Neural cell (in vitro differentiated cells): ENCODE data around the gene CCDC74A. TPM values are rescaled to one million over a fixed set of nuclear protein-coding genes. Genes with fewer than 3 reads are reported as not detected.

Experiments
- H2AFZ ChIP-seq: fragments of 200-600, 300-800 bp; sonication (generic), shearing (Covaris generic); 2 replicates; pipeline ENCODE4 v1.6.0; 2014; ENCODE audit warnings: low read depth, mild to moderate bottlenecking, antibody characterized with exemption, low read length, moderate library complexity
- H3F3A ChIP-seq: fragments of 200-600 bp; shearing (Covaris generic); 2 replicates; pipeline ENCODE4 v1.6.1; 2016; ENCODE audit warnings: mild to moderate bottlenecking, moderate library complexity, mixed read lengths, antibody characterized with exemption, low read length; ENCODE audit not compliant: insufficient read depth, poor library complexity, severe bottlenecking
- H3K27ac ChIP-seq: fragments of 200-600, 300-800 bp; sonication (generic), shearing (Covaris generic); 2 replicates; pipeline ENCODE4 v1.5.1; 2014; ENCODE audit warnings: mild to moderate bottlenecking, low read length, moderate library complexity
- H3K27me3 ChIP-seq: fragments of 300-800, 200-600 bp; sonication (generic), shearing (Covaris generic); 2 replicates; pipeline ENCODE4 v1.6.0; 2014; ENCODE audit warnings: mild to moderate bottlenecking, low read depth, low read length, moderate library complexity; ENCODE audit not compliant: insufficient read depth
- H3K36me3 ChIP-seq: fragments of 300-800, 200-600 bp; sonication (generic), shearing (Covaris generic); 2 replicates; pipeline ENCODE4 v1.5.1; 2014; ENCODE audit warnings: mild to moderate bottlenecking, antibody characterized with exemption, low read length, moderate library complexity; ENCODE audit not compliant: insufficient read depth
- H3K4me2 ChIP-seq: fragments of 300-800, 200-600 bp; sonication (generic), shearing (Covaris generic); 2 replicates; pipeline ENCODE4 v1.6.0; 2014; ENCODE audit warnings: mild to moderate bottlenecking, low read length
- H3K4me3 ChIP-seq: fragments of 300-800, 200-600 bp; sonication (generic), shearing (Covaris generic); 2 replicates; pipeline ENCODE4 v1.5.1; 2014; ENCODE audit warnings: mild to moderate bottlenecking, low read length, moderate library complexity
- H3K79me2 ChIP-seq: fragments of 200-600 bp; shearing (Covaris generic); replicated peaks from 2 replicates; pipeline ENCODE4 v1.6.0; 2014; ENCODE audit warnings: mild to moderate bottlenecking, low read length, moderate library complexity; ENCODE audit not compliant: insufficient read depth
- H3K9ac ChIP-seq: fragments of 300-800, 200-600 bp; sonication (generic), shearing (Covaris generic); 2 replicates; pipeline ENCODE4 v1.6.1; 2016; ENCODE audit warnings: mild to moderate bottlenecking, low read length, mixed read lengths
- H3K9me2 ChIP-seq: fragments of 200-600 bp; shearing (Covaris generic); 2 replicates; pipeline ENCODE4 v1.6.1; 2016; ENCODE audit warnings: mild to moderate bottlenecking, low read length, mixed read lengths; ENCODE audit not compliant: insufficient read depth
- H3K9me3 ChIP-seq: fragments of 200-600, 300-800 bp; sonication (generic), shearing (Covaris generic); 2 replicates; pipeline ENCODE4 v1.6.1; 2016; ENCODE audit warnings: mild to moderate bottlenecking, mixed run types, low read length, moderate library complexity, mixed read lengths
- H4K20me1 ChIP-seq: fragments of 200-600 bp; shearing (Covaris generic); 2 replicates; pipeline ENCODE4 v1.6.1; 2016; ENCODE audit warnings: mild to moderate bottlenecking, mixed run types; ENCODE audit not compliant: insufficient read depth
- EZH2 ChIP-seq: fragments of 200-600, 300-800 bp; shearing (Covaris generic), sonication (generic); IDR thresholded peaks from 2 replicates; pipeline ENCODE4 v1.6.1; 2014; ENCODE audit warnings: antibody characterized with exemption, low read length, borderline replicate concordance, mild to moderate bottlenecking; ENCODE audit not compliant: insufficient read depth, poor library complexity, severe bottlenecking
- MXI1 ChIP-seq: fragments of 450-650 bp; conservative IDR thresholded peaks from 2 replicates; pipeline ENCODE4 v1.6.1; 2014; ENCODE audit warnings: antibody characterized with exemption, mild to moderate bottlenecking; ENCODE audit not compliant: poor library complexity, severe bottlenecking
- POLR2AphosphoS5 ChIP-seq: IDR thresholded peaks from 2 replicates; pipeline ENCODE4 v1.6.1; 2012
- RAD21 ChIP-seq: fragments of 450-650 bp; conservative IDR thresholded peaks from 2 replicates; pipeline ENCODE4 v1.6.1; 2014; ENCODE audit warnings: antibody characterized with exemption, mild to moderate bottlenecking, moderate library complexity
- SMC3 ChIP-seq: fragments of 450-650 bp; conservative IDR thresholded peaks from 2 replicates; pipeline ENCODE4 v1.6.1; 2014; ENCODE audit warnings: antibody characterized with exemption, mild to moderate bottlenecking, moderate library complexity; ENCODE audit not compliant: poor library complexity
- TAF1 ChIP-seq: IDR thresholded peaks from 2 replicates; pipeline ENCODE4 v1.6.1; 2012; ENCODE audit warnings: low read depth
- polyA plus RNA-seq: library from polyadenylated mRNA; depleted of rRNA; stranded (reverse); fragments of >200 nt; gene quantifications from 2 replicates; pipeline ENCODE4 v1.2.3, GENCODE V29; 2014
- TF ChIP-seq, protein P1 (sequence below): IDR thresholded peaks from 2 replicates; pipeline ENCODE4 v1.6.1; 2012; ENCODE audit warnings: borderline replicate concordance
- TF ChIP-seq, protein P2 (sequence below): fragments of 450-650 bp; IDR thresholded peaks from 2 replicates; pipeline ENCODE4 v1.5.1; 2014; ENCODE audit warnings: antibody characterized with exemption, mild to moderate bottlenecking, moderate library complexity; ENCODE audit not compliant: poor library complexity, severe bottlenecking

The CCDC74A gene
- polyA plus RNA-seq, 1 donor from 2014 or later = 38.2 TPM

DNA sequence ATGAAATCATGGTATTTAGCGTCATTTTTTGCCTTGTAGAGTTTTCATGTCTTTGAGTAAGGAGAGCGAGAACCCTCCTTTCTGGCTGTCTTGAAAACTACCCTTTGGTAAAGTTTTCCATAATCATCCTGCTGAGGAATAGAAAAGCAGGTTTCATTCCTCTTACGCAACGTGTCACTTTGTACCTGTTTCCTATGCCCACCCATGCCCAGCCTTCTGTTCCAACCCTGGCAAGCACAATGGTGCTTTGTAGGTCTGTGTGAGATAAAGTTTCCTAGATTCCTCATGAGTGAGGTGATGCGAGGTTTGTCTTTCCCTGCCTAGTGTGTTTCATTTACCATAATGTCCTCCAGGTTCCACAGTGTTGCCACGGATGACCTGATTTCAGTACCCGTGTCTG lies 29.3 kb downstream of the CCDC74A start:
- no peak overlapping the region for H2AFZ ChIP-seq
- H3F3A ChIP-seq = no peaks in the 10 kb centered on the region
- H3K9ac ChIP-seq = no peak overlapping the region
- no peaks in the 10 kb centered on the region for H3K9me3 ChIP-seq
- H3K27ac ChIP-seq = no peak overlapping the region
- H3K27me3 ChIP-seq = no peaks in the 10 kb centered on the region
- H3K36me3 ChIP-seq = no peaks in the 10 kb centered on the region
- no peaks in the 10 kb centered on the region for H4K20me1 ChIP-seq
- H3K4me3 ChIP-seq = no peak overlapping the region
- no peaks in the 10 kb centered on the region for H3K9me2 ChIP-seq
- H3K79me2 ChIP-seq = no peaks in the 10 kb centered on the region
- TF ChIP-seq, protein P1, sequence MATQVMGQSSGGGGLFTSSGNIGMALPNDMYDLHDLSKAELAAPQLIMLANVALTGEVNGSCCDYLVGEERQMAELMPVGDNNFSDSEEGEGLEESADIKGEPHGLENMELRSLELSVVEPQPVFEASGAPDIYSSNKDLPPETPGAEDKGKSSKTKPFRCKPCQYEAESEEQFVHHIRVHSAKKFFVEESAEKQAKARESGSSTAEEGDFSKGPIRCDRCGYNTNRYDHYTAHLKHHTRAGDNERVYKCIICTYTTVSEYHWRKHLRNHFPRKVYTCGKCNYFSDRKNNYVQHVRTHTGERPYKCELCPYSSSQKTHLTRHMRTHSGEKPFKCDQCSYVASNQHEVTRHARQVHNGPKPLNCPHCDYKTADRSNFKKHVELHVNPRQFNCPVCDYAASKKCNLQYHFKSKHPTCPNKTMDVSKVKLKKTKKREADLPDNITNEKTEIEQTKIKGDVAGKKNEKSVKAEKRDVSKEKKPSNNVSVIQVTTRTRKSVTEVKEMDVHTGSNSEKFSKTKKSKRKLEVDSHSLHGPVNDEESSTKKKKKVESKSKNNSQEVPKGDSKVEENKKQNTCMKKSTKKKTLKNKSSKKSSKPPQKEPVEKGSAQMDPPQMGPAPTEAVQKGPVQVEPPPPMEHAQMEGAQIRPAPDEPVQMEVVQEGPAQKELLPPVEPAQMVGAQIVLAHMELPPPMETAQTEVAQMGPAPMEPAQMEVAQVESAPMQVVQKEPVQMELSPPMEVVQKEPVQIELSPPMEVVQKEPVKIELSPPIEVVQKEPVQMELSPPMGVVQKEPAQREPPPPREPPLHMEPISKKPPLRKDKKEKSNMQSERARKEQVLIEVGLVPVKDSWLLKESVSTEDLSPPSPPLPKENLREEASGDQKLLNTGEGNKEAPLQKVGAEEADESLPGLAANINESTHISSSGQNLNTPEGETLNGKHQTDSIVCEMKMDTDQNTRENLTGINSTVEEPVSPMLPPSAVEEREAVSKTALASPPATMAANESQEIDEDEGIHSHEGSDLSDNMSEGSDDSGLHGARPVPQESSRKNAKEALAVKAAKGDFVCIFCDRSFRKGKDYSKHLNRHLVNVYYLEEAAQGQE = no peak
- TF ChIP-seq RAD21 (no peak), SMC3 (no peak)
- no peak overlapping the region for H3K4me2 ChIP-seq

DNA sequence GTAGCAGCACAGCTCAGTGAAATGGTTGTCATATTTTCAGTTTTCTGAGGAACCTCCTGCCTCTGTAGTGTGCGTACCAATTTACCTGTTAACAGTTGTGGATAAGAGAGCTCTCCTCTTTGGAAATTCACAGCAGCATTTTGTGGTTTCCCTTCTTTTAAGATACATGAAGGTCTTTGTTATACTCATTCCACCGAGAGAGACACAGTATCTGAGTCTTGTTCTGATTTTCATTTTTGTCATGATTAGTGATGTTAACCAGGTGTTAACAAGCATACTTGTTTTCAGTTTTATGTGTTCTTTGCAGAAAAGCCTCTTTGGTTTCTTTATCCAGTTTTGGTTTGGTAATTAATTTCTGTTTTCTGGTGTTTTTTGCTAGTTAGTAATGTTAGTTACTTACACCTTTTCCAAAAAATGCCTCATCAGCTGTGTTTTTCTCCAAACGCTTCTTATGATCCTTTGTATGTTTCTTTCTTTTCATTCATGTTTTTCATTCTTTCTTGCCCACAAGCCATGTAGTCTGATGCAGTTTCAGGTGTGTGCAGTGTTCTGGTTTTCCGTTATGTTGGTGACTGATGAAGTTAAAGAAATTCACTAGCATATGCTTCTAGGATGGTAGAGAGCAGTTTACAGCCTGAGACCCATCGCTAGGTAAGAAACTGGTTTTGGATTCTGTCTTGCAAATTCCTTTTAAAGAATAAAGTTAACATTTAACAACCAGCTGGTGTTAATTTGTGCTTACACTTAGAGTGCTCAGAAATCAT lies 30.1 kb downstream of the CCDC74A start:
- no peaks in the 10 kb centered on the region for H3K9me3 ChIP-seq
- no peak overlapping the region for H3K4me3 ChIP-seq

DNA sequence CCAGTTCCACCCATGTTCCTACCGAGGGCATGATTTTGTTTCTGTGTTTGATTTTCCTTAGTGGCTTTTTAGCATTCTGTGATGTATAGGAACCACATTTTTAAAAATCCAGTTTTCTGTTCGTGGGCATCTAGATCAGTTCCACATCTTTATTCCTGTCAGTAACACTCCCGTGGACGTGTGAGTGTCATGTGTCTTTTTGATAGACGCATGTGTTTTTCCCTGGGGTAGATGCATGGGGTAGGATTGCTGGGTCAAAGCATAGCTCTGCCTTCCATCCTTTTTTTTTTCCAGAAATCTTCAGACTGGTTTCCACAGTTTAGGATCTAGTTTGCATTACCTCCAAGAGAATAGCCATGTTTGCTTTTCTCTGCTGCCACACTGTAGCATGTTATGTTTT lies 38.7 kb downstream of the CCDC74A start:
- Histone ChIP-seq H3K27me3 (no peaks in the 10 kb centered on the region), H3K4me2 (no peak overlapping the region), H3K4me3 (no peak overlapping the region), H3K9ac (no peak overlapping the region), H2AFZ (no peak overlapping the region), H3K27ac (no peak overlapping the region), H4K20me1 (no peaks in the 10 kb centered on the region), H3K9me3 (no peaks in the 10 kb centered on the region), H3K79me2 (no peaks in the 10 kb centered on the region), H3K36me3 (no peaks in the 10 kb centered on the region), H3K9me2 (no peaks in the 10 kb centered on the region), H3F3A (no peaks in the 10 kb centered on the region)
- TF ChIP-seq, protein P2, sequence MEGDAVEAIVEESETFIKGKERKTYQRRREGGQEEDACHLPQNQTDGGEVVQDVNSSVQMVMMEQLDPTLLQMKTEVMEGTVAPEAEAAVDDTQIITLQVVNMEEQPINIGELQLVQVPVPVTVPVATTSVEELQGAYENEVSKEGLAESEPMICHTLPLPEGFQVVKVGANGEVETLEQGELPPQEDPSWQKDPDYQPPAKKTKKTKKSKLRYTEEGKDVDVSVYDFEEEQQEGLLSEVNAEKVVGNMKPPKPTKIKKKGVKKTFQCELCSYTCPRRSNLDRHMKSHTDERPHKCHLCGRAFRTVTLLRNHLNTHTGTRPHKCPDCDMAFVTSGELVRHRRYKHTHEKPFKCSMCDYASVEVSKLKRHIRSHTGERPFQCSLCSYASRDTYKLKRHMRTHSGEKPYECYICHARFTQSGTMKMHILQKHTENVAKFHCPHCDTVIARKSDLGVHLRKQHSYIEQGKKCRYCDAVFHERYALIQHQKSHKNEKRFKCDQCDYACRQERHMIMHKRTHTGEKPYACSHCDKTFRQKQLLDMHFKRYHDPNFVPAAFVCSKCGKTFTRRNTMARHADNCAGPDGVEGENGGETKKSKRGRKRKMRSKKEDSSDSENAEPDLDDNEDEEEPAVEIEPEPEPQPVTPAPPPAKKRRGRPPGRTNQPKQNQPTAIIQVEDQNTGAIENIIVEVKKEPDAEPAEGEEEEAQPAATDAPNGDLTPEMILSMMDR = no peak
- no peak for TF ChIP-seq MXI1
- TF ChIP-seq TAF1 = no peak

More for the DNA sequence above, 30.1 kb downstream of the CCDC74A start:
- Histone ChIP-seq H3F3A (no peaks in the 10 kb centered on the region), H3K9me2 (no peaks in the 10 kb centered on the region), H4K20me1 (no peaks in the 10 kb centered on the region), H3K79me2 (no peaks in the 10 kb centered on the region), H3K27ac (no peak overlapping the region), H3K36me3 (no peaks in the 10 kb centered on the region), H2AFZ (no peak overlapping the region), H3K4me2 (no peak overlapping the region), H3K27me3 (no peaks in the 10 kb centered on the region), H3K9ac (no peak overlapping the region)
- TF ChIP-seq POLR2AphosphoS5 = no peak
- no peak for TF ChIP-seq TAF1
- no peak for TF ChIP-seq EZH2
